ENCODE data around the gene C11orf21.

C11orf21 gene

GRCh38 chr11:2313051-2313951 is 11.6 kb upstream of the C11orf21 start:
- Histone ChIP-seq H3K9me3 (ENCODE audit: control insufficient read depth in 1 of 2, low read length in 2 of 2) (peaks cover 0 to 4% of the 10 kb centered on the region in 2 donors), H3K4me1 (ENCODE audit: control insufficient read depth in 1 of 2, insufficient read depth in 2 of 2, low read length in 2 of 2) (peaks cover 3 to 20% of the 10 kb centered on the region in 2 donors), H3K36me3 (ENCODE audit: control insufficient read depth in 1 of 2, insufficient read depth in 2 of 2, low read length in 2 of 2) (no peaks in the 10 kb centered on the region), H3K27ac (ENCODE audit: low read length) (no peak overlapping the region), H3K27me3 (ENCODE audit: low read depth, low read length) (no peaks in the 10 kb centered on the region), H3K4me3 (ENCODE audit: low read depth in 1 of 2, low read length in 2 of 2) (no peak overlapping the region)

GRCh38 chr11:2312232-2313042 is 10.7 kb upstream of the C11orf21 start:
- Histone ChIP-seq H3K9me3 (ENCODE audit: control insufficient read depth in 1 of 2, low read length in 2 of 2) (no peaks in the 10 kb centered on the region), H3K4me3 (ENCODE audit: low read depth in 1 of 2, low read length in 2 of 2) (no peak overlapping the region), H3K27ac (ENCODE audit: low read length) (no peak overlapping the region), H3K4me1 (ENCODE audit: control insufficient read depth in 1 of 2, insufficient read depth in 2 of 2, low read length in 2 of 2) (peaks cover 3 to 20% of the 10 kb centered on the region in 2 donors), H3K27me3 (ENCODE audit: low read depth, low read length) (no peaks in the 10 kb centered on the region), H3K36me3 (ENCODE audit: control insufficient read depth in 1 of 2, insufficient read depth in 2 of 2, low read length in 2 of 2) (no peaks in the 10 kb centered on the region)

GRCh38 chr11:2311353-2312133 is 9.8 kb upstream of the C11orf21 start:
- Histone ChIP-seq H3K4me1 (ENCODE audit: control insufficient read depth in 1 of 2, insufficient read depth in 2 of 2, low read length in 2 of 2) (peaks cover 8 to 26% of the 10 kb centered on the region in 2 donors), H3K36me3 (ENCODE audit: control insufficient read depth in 1 of 2, insufficient read depth in 2 of 2, low read length in 2 of 2) (no peaks in the 10 kb centered on the region), H3K9me3 (ENCODE audit: control insufficient read depth in 1 of 2, low read length in 2 of 2) (no peaks in the 10 kb centered on the region), H3K4me3 (ENCODE audit: low read depth in 1 of 2, low read length in 2 of 2) (no peak overlapping the region), H3K27me3 (ENCODE audit: low read depth, low read length) (no peaks in the 10 kb centered on the region), H3K27ac (ENCODE audit: low read length) (no peak overlapping the region)

GRCh38 chr11:2310786-2311352 is 9.2 kb upstream of the C11orf21 start:
- no peaks in the 10 kb centered on the region for H3K27me3 ChIP-seq (ENCODE audit: low read depth, low read length)

GRCh38 chr11:2310073-2310785 is 8.5 kb upstream of the C11orf21 start:
- H3K9me3 ChIP-seq (ENCODE audit: control insufficient read depth in 1 of 2, low read length in 2 of 2) = no peaks in the 10 kb centered on the region
- H3K4me3 ChIP-seq (ENCODE audit: low read depth in 1 of 2, low read length in 2 of 2) = no peak overlapping the region
- no peak overlapping the region for H3K27ac ChIP-seq (ENCODE audit: low read length)
- peaks cover 15 to 36% of the 10 kb centered on the region in 2 donors for H3K4me1 ChIP-seq (ENCODE audit: control insufficient read depth in 1 of 2, insufficient read depth in 2 of 2, low read length in 2 of 2)
- H3K36me3 ChIP-seq (ENCODE audit: control insufficient read depth in 1 of 2, insufficient read depth in 2 of 2, low read length in 2 of 2) = no peaks in the 10 kb centered on the region
- no peaks in the 10 kb centered on the region for H3K27me3 ChIP-seq (ENCODE audit: low read depth, low read length)

More at GRCh38 chr11:2310786-2311352, 9.2 kb upstream of the C11orf21 start:
- no peak overlapping the region for H3K4me3 ChIP-seq (ENCODE audit: low read depth in 1 of 2, low read length in 2 of 2)
- H3K4me1 ChIP-seq (ENCODE audit: control insufficient read depth in 1 of 2, insufficient read depth in 2 of 2, low read length in 2 of 2) = peaks cover 10 to 33% of the 10 kb centered on the region in 2 donors
- H3K36me3 ChIP-seq (ENCODE audit: control insufficient read depth in 1 of 2, insufficient read depth in 2 of 2, low read length in 2 of 2) = no peaks in the 10 kb centered on the region
- H3K9me3 ChIP-seq (ENCODE audit: control insufficient read depth in 1 of 2, low read length in 2 of 2) = no peaks in the 10 kb centered on the region
- H3K27ac ChIP-seq (ENCODE audit: low read length) = no peak overlapping the region

GRCh38 chr11:2309251-2310072 is 7.7 kb upstream of the C11orf21 start:
- Histone ChIP-seq H3K36me3 (ENCODE audit: control insufficient read depth in 1 of 2, insufficient read depth in 2 of 2, low read length in 2 of 2) (no peaks in the 10 kb centered on the region), H3K4me1 (ENCODE audit: control insufficient read depth in 1 of 2, insufficient read depth in 2 of 2, low read length in 2 of 2) (peaks cover 15 to 36% of the 10 kb centered on the region in 2 donors), H3K27me3 (ENCODE audit: low read depth, low read length) (no peaks in the 10 kb centered on the region), H3K4me3 (ENCODE audit: low read depth in 1 of 2, low read length in 2 of 2) (no peak overlapping the region), H3K9me3 (ENCODE audit: control insufficient read depth in 1 of 2, low read length in 2 of 2) (no peaks in the 10 kb centered on the region), H3K27ac (ENCODE audit: low read length) (no peak overlapping the region)

- no peaks in the 10 kb centered on the region for H3K27me3 ChIP-seq (ENCODE audit: low read depth, low read length)
- H3K4me1 ChIP-seq (ENCODE audit: control insufficient read depth in 1 of 2, insufficient read depth in 2 of 2, low read length in 2 of 2) = peaks cover 12 to 30% of the 10 kb centered on the region in 2 donors
- H3K4me3 ChIP-seq (ENCODE audit: low read depth in 1 of 2, low read length in 2 of 2) = no peak overlapping the region
- H3K27ac ChIP-seq (ENCODE audit: low read length) = no peak overlapping the region
- no peaks in the 10 kb centered on the region for H3K9me3 ChIP-seq (ENCODE audit: control insufficient read depth in 1 of 2, low read length in 2 of 2)
- H3K36me3 ChIP-seq (ENCODE audit: control insufficient read depth in 1 of 2, insufficient read depth in 2 of 2, low read length in 2 of 2) = no peaks in the 10 kb centered on the region
Measured at GRCh38 chr11:2308713-2309112, 7.0 kb upstream of the C11orf21 start.

GRCh38 chr11:2307501-2308331 is 6.0 kb upstream of the C11orf21 start:
- Histone ChIP-seq H3K27ac (ENCODE audit: low read length) (no peak overlapping the region), H3K9me3 (ENCODE audit: control insufficient read depth in 1 of 2, low read length in 2 of 2) (no peaks in the 10 kb centered on the region), H3K4me3 (ENCODE audit: low read depth in 1 of 2, low read length in 2 of 2) (no peak overlapping the region), H3K36me3 (ENCODE audit: control insufficient read depth in 1 of 2, insufficient read depth in 2 of 2, low read length in 2 of 2) (no peaks in the 10 kb centered on the region), H3K27me3 (ENCODE audit: low read depth, low read length) (no peaks in the 10 kb centered on the region), H3K4me1 (ENCODE audit: control insufficient read depth in 1 of 2, insufficient read depth in 2 of 2, low read length in 2 of 2) (peaks cover 12 to 30% of the 10 kb centered on the region in 2 donors)

GRCh38 chr11:2306877-2307500 is 5.3 kb upstream of the C11orf21 start:
- Histone ChIP-seq H3K9me3 (ENCODE audit: control insufficient read depth in 1 of 2, low read length in 2 of 2) (no peaks in the 10 kb centered on the region), H3K27ac (ENCODE audit: low read length) (no peak overlapping the region), H3K4me3 (ENCODE audit: low read depth in 1 of 2, low read length in 2 of 2) (no peak overlapping the region), H3K4me1 (ENCODE audit: control insufficient read depth in 1 of 2, insufficient read depth in 2 of 2, low read length in 2 of 2) (peaks cover 12 to 30% of the 10 kb centered on the region in 2 donors), H3K27me3 (ENCODE audit: low read depth, low read length) (no peaks in the 10 kb centered on the region), H3K36me3 (ENCODE audit: control insufficient read depth in 1 of 2, insufficient read depth in 2 of 2, low read length in 2 of 2) (no peaks in the 10 kb centered on the region)

All from muscle layer of duodenum (tissue), 2 donors.